RPMI7951 (cell line): Measurements from ENCODE around the gene DAPK1. TPM values are rescaled to one million over a fixed set of nuclear protein-coding genes. Genes with fewer than 3 reads are reported as not detected.

ENCODE experiments used
- DNase-seq: peaks from one replicate; pipeline ENCODE4 v3.0.0-alpha.2; 2012; ENCODE audit warnings: low read depth
- total RNA-seq: library from RNA; depleted of rRNA; stranded (reverse); fragments of >200 nt; shearing (Covaris generic); gene quantifications from 2 replicates; pipeline ENCODE4 v1.2.3, GENCODE V29; 2014

Gene DAPK1
- total RNA-seq, 1 experiment from 2014 or later, result 0.12 TPM

DNA sequence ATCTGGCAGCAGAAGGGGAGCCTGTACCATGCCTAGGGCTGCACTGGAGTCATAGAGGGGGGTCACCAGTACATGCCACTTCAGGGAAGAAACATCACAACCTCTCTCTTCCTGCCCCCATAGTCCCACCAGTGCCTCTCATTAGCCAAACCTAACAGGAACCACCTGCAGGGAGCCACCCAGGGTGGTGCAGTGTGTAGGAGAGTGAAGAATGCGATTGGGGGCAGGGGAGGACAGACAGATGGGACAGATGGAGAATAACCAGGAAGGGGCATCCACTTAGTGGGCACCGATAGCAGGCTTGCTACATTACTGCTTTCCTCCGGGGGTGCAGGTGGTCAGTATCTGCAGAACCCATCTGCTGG is 19.2 kb downstream of the DAPK1 start:
- no peak for DNase-seq

- no peak for DNase-seq
Measured at GRCh38 chr9:87517732-87518131, 20.1 kb downstream of the DAPK1 start.

DNA sequence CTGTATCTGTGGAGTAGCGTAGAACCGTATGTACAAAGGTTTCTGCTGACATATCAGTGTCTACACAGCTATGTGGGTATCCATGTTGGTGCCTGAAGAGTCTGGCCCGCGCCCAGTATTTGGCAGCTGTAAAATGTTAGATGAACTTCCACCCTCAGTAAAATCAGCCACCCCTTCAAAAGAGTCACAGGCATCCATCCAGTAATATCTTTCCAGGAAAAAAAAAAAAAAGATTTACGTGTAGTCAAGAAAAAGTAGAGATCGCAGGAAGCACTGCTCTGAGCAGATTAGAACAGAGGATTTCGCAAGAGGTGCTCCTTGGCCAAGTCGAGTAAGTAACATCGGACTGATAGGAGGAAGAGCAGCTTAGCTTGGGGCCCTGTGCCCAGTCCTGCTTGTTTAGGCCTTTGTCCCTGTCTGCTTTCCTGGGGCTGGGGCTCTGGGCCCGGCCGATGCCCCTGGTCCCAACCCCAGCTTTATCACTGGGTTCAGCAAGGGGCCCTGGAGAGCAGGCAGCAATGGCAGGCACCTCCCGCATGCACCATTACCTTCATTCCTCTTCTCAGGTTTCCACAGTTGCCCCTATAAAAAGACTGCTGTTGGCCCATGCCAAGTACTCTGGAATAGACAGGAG is 21.2 kb downstream of the DAPK1 start:
- no peak for DNase-seq

DNA sequence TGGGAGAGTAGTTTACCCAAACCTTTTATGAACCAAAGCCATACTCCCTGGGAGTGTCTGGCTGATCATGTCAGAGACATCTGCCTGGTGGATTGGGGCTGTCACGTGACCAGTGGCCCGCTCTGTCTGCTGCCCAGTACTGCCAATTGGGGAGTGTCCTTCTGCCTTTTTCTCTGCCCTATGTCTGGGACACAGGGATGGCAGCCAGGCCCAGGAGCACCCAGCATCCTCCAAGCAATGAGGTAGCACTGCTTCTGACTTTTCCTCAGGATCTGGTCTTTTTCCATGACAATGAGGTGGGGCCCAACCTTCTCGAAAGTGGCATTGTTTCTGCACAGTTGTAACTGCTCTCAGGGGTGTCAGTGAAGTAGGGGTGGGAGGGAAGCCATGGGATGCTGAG is 21.8 kb downstream of the DAPK1 start:
- no peak for DNase-seq

- DNase-seq, result no peak
Measured at GRCh38 chr9:87520172-87520683, 22.6 kb downstream of the DAPK1 start.

DNA sequence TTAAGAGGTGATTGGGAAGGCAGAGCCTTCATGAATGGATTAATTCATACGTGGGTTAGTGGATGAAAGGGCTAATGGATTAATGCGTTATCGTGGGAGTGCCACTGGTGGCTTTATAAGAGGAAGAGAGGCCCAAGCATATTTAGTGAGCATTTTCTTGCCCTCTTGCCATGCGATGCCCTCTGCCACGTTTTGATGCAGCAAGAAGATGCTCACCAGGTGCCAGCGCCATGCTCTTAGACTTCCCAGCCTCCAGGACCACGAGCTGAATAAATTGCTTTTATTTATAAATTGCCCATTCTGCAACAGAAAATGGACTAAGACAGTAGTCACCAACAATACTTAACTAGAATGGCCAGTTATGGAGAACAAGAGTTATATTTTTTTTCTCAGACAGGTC is 24.2 kb downstream of the DAPK1 start:
- DNase-seq, result no peak

- DNase-seq, result no peak
Measured at GRCh38 chr9:87524061-87524460, 26.4 kb downstream of the DAPK1 start.

- no peak for DNase-seq
Measured at GRCh38 chr9:87525546-87526303, 28.1 kb downstream of the DAPK1 start.

DNA sequence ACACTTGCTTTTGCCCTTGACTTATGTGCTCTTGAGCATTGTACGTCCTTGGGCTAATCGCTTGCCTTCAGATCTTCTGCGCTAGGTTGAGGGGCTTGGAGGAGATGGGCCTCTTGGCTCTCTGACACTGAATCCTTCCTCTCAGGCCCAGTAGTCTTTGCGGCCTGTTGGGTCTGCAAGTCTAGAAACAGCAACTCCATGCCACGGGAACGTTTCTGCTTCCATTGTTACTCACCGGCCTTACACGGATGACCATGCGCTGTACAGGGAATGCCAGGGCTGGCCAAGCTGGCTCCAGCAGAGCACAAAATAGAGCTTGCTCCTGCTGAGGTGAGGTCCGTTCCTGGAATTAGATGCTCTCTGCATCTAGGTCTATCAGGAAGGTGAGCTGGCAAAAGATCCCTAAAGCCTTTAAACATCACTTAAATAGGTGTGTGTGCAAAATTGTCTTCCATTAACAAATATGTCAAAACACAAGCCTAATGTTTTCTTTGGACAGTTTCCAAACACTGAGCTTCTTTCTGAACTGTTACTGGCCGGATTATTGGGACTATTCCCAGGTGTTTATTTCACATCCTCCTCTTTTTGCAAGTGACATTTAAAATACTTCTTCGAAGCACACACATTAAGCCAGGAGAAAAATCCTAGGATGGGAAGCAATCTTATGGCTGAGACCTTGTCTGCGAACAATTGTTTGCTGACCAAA is 29.7 kb downstream of the DAPK1 start:
- no peak for DNase-seq

DNA sequence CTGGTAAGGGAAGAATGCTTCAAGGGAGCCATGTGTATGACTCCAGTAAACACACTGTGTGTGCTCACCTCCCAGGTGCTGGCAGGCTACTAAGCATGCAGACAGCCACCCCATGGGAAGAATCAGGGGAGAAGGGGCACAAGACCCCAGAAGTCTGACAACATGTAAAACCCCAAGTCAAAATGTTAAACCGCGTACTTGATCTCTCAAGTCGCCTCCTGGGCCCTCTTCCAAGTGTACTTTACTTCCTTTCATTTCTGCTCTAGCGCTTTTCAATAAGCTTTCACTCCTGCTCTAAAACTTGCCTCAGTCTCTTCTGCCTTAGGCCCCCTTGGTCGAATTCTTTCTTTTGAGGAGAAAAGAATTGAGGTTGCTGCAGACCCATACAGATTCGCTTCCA is 31.3 kb downstream of the DAPK1 start:
- DNase-seq, result no peak

- DNase-seq, result no peak
Measured at GRCh38 chr9:87529671-87530070, 32.0 kb downstream of the DAPK1 start.

- DNase-seq, result no peak
Measured at GRCh38 chr9:87530716-87531115, 33.0 kb downstream of the DAPK1 start.

DNA sequence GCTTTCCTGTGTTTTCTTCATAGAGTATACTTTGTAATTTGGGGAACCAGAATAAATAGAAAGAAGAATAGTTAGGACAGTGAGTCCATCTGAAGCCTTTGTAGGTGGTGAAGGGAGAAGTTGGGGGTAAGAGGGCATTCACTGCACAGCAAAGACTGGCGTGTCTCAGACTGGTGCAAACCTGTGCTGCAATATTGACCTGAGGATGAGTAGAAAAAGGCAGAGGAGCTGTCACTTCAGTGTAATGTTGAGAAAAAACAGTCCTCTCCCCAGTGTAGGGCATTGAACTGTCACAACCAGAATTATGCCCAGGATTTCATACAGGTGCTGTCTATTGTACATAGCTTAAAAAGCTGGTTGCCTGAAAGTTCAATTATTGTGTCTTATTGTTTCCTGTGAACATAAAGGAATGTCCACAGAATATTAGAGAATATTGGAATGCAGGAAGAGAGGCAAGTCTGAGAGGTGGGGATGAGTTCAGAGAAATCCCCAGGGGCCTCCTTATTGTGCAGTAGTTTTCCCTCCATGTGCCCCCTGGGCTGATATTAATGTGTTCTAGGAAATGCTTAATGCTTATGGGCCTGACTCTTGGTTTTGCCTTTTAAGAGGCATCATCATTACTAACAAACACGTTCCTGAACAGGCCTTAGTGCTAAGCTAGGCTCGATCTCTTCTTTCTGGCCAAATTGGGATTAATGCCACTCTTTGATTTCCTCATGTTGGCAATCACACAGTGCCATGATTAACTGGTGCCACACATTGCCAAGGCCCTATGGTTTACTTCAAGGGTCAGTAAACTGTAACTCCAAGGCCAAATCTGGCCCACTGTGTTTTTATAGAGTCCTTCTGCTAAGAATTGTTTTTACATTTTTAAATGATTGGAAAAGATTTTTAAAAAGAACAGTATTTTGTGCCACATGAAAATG is 34.0 kb downstream of the DAPK1 start:
- DNase-seq, result no peak

- no peak for DNase-seq
Measured at GRCh38 chr9:87533271-87533670, 35.6 kb downstream of the DAPK1 start.

- DNase-seq, result no peak
Measured at GRCh38 chr9:87534036-87534435, 36.4 kb downstream of the DAPK1 start.

- no peak for DNase-seq
Measured at GRCh38 chr9:87534957-87535356, 37.3 kb downstream of the DAPK1 start.

GRCh38 chr9:87535817-87536539 is 38.3 kb downstream of the DAPK1 start:
- no peak for DNase-seq

DNA sequence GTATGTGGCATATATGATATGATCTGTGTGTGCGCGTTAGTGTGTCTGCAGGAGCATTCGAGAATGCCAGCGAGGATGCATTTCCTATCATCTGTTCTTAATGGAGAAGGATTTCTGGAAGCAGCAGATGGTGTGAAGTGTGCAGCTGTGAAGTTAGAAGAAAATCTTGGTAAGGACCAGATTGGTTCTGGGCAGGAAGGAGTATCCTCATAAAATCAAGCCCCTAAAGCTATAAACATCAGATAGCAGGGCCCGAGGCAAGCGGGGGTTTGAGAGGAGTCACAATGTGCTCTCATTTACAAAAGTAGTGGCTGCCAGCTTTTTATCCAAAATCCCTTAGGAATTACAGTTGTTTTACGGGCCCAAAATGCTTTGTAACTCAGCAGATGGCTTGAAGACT is 40.0 kb downstream of the DAPK1 start:
- DNase-seq, result no peak

DNA sequence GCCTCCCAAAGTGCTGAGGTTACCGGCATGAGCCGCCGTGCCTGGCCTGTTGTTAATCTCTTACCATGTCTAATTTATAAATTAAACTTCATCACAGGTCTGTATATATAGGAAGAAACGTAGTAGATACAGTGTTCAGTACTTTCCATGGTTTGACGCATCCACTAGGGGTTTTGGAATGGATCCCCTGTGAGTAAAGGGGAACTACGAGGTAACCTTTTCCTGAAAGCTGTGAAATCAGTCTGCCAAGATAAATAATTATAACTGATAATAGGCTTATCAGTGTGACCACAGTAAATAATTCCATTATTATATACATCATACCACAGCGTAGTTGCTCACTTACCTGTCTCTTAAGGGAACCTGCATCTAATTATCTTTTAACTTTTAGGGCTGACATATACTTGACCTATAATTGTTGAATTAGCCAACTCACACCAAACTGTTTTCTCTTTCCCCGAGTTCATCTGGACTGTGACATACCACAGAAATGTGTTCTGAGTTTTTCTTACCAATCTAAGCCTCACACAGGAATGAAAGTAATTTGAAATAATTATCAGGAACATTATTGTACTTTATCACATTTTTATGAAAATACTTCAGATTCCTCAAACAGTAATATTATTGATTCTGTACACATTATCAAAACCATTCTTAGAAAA is 42.9 kb downstream of the DAPK1 start:
- no peak for DNase-seq

DNA sequence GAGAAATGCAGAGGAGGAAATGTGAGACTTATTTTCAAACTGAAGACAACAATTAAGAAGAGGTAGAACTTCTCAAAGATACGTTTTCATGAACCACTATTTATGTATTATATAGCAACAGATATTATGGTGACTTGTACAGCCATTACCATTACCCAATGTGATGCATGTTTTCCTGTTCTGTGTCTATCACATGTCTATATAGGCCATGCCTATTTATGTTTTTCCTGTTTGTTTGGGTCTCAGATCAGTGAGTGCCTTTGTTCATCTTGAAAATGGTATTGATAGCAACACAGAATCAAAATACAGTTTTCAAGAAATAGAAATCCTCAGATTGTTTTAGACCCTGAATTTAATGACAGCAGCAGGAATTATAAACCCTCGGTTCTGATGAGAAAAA is 44.0 kb downstream of the DAPK1 start:
- no peak for DNase-seq

DNA sequence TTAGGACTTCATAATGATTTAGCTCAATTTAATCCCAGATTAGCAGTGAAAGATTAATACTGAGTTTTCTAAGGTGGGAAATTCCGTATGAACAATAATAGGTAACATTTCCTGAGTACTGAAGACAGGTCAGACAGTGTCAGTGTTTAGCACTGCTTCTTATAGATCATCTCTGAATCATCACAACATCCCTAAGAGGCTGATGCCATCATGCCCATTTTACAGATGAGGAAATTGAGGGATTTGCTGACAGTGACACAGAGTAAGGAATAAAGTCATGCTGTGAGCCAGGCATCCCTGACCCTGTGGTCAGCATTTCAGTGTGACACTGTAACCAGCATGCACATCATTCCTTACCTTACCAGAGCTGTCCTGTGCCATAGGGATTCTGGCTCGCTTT is 44.5 kb downstream of the DAPK1 start:
- no peak for DNase-seq
